GOT3 (cell line): ENCODE measurements around the gene DERL3.

Experiments
- DNase-seq: peaks from one replicate; lab custom pipeline; 2025; ENCODE audit warnings: mixed read lengths; lab: John Stamatoyannopoulos, UW

The DERL3 gene

DNA sequence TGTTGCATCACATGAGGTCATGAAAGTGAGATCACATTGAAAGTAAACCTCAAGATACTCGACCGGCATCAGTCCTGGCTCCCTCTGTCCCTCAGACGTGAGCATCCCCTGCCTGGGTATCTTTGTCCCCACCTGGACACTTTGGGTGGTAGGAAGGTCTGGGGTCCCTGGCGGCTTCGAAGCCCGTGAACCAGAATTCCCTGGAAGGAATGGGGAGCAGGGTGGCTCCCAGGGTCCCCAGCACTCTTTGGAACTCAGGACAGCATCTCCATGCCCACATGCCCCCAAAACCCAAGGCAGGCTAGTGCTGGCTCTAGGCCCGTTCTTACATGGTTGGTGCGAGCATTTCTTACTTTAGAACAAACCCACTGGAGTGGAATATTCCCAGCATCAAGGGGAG lies 7.5 kb downstream of the DERL3 start:
- DNase-seq = no peak

DNA sequence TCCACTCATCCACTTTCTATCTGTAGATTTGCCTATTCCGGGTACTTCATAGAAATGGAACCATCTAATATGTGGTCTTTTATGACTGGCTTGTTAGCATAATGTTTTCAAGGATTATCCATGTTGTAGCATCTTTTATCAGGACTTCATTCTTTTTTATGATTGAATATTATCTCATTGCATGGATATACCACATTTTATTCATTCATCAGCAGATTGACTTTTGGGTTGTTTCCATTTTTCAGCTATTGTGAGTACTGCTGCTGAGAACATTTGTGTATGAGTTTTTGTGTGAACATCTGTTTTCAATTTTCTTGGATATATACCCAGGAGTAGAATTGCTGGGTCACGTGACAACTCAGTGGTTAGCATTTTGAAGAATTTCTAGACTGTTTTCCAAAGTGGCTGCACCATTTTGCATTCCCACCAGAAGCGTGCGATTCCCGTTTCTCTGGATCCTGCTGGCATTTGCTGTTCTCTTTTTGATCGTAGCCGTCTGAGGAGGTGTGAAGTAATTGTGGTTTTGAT lies 8.9 kb downstream of the DERL3 start:
- DNase-seq = no peak

DNA sequence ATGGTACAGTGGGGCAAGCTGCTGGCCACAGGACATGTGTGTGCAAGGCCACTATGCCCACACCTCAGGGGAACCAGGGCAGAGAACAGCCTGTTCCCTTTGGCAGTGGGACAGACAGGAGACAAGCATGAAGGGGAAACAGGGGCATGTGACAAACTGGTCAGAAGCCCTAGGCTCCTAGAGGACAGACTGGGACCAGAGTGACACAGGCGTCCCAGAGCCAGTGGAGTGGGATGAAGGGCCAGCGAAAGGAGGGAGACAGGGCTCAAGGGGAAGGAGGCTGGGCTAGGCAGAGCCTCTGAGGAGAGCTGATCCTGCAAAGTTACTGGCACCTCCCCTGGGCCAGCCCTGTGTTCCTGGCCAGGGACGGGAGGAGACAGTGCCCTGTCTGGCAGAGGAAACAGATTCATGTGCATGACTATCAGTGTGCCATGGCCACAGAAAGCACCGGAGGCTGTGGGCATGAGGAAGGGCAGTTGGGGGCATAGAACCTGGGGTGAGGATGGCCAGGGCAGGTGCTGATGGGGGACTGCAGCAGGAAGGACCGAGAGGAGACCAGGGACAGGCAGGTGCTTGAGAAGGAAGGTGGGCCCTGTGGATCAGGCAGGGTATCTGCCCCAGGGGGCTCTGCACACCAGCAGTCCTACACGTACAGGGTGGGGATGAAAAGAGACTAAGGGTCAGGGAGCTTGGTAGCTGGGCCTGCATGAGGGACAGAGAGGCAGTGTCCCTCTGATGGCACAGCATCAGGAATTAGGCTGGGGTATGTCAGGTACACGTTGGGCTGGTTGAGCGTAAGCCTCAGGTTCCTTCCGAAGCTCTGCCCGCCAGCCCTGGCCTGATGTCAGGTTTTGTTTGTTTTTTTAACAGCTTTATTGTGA lies 9.8 kb downstream of the DERL3 start:
- DNase-seq = no peak

DNA sequence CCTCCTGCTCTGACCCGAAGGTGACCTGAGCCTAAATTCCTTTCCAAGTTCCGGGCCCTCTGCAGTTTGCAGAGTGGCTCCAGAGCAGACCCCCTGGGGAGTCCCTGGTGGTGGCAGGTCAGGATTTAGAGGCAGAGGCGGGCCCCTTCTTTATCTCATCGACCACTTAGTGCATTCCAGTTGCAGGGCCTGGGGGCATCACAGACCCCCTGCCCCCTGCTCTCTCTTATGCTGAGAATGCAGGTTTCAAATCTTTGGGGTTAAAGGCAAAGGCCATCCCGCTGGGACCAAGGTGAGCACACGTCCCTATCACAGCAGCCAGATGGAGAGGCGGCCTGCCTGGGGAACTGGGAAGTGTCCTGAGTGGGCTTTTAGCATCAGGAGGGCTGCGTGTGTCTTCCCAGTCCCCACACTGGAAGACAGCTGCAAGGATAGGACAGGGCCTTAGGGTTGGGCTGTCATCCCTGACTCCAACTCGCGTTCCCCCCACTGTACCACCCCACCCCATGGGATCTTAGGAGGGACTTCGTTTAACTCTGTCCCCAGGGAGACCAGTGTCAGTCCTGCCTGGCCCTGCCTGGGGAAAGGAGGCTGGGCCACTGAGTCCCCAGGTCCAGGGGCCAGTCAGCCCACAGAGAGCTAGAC lies 11.3 kb downstream of the DERL3 start:
- no peak for DNase-seq

DNA sequence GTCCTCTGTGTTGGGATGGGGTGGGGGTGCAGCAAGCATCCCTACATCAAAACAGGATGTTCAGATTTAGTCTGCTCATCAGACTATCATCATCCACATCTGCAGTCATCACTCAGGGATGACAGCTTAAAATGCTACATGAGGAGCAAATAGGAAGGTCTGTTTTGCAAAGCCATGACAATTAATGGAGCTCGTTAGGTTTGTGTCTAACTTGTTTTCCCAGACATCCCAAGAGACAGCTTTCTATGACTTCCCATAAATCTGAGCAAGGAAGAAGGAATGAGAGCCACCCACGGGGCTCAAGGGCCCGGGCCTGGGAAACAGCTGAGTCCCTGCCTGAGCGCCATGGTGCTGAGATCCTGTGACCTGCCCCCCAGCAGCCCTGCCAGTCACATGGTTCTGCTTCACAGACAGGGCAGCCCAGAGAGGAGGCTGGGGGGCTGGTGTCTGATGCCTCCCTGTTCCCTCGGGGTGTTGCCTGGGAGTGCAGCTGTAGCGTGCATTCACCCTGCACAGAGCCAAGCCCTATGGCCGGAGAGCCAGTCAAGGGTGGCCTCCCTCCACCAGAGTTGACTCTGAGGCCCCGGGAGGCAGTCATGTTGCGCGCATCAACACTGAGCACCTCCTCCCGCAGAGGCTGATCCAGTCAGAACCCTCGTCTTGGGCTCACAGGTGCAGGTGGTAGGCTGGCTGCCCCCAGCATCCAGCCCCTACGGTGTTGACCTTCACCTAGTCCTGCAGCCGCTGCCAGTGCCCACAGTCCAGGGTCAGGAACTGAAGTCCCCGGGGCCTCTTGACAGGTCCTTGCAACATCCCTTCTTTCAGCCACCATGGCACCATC lies 12.1 kb downstream of the DERL3 start:
- DNase-seq = no peak

DNA sequence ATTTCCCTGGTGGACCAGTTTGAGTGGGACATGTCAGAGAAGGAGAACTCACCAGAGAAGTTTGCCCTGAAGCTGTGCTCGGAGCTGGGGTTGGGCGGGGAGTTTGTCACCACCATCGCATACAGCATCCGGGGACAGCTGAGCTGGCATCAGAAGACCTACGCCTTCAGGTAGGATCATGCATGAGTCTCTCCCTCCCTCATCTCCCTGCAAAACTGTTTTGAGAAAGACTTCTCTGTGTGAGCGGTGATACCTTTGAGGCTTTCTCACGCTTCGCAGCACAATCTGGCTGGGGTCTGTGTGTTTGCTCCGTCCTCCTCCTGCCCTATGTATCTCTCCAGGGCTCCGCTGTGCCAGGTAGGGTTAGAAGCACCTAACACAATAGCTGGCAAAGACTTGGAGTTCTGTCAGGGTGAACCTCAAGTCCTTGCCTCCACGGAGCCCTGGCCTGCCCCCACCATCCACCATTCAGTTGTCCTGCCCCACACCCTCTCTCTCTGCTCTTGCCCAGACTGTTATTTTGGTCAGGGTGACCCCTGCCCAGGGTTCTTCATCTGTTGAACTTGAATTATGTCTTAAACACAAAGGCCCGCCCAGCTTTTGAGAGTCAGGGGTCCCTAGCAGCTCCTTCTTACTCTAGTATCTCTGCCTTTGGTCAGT lies 13.4 kb downstream of the DERL3 start:
- no peak for DNase-seq

DNA sequence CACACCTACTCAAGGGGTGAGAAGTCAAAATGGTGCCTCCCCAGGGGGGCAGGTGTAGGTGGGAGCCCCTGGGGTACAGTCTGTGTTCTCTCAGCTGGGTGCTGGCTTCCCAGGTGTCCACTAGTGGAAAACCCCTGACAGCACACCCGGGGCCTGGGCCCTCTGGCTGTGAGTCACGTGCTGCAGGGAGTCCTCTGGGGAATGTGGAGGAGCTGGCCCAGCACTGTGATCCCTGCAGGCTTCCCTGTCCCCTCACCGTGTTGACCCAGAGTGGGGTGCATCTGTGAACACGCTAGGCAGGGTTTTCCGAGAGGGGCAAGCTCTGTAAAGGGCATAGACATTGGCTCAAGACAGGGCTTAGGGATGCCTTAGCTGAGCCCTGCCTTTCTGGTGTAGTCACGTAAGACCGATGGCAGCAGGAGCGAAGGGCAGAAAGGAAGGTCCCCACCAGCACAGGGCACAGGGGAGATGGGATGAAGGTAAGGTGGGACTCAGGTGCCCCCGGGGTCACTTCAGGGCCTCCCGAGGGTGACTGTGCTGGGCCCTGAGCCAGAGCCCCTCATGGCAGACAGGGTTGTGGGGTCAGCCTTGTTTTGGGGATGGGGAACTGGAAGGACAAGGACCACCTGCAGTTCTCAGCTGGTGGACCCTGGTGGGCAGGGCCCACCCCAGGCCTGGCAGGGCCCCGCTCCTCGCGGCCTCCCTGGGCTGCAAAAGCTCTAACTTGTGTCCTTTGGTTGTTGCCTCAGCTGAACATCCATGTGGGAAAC lies 14.1 kb downstream of the DERL3 start:
- no peak for DNase-seq

DNA sequence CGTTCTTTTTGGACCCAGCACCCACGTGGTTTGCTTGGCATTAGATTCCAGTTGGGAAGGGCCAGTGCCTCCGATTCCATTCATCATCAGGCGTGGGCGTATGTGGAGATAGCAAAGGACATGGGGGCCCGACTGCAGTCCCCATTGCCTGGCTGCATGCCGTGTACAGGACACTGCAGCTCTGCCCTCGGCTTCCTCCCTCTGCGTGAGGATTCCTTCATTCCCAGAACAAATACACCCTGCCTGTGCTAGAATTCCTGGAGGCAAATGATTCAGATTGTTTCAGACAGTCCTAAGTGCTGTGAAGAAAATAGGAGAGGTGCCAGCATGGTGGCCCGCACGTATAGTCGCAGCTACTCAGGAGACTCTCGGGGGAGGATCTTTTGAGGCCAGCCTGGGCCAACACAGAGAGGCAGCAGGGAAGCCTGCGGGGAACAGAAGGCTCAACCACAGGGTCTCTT lies 15.4 kb downstream of the DERL3 start:
- no peak for DNase-seq

DNA sequence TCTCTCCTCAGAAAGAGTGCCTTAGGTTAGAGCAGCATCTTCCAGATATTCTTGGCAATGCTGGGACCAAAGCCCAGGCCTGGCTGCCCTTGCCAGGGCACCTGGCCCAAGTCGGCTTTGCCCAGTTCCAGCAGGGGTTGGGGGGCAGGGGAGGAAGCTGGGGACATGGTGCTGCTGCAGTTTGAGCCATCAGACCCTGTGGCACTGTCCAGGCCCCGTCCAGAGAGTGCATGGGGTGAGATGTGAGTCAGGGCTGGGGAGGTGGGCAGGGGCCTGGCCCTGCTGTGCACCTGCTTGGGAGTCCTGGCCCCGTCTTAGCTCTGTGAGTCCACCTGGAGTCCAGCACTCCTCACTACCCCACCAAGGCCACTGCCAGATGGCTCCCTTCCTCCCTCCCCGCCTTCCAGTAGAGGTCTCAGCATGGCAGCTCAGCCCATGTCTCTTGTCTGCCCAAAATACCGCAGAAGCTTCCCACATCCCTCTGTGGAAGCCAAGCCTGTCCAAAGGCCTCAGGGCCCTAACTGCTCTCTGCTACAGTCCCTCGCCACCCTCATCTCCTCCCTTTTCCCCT lies 16.6 kb downstream of the DERL3 start:
- no peak for DNase-seq

DNA sequence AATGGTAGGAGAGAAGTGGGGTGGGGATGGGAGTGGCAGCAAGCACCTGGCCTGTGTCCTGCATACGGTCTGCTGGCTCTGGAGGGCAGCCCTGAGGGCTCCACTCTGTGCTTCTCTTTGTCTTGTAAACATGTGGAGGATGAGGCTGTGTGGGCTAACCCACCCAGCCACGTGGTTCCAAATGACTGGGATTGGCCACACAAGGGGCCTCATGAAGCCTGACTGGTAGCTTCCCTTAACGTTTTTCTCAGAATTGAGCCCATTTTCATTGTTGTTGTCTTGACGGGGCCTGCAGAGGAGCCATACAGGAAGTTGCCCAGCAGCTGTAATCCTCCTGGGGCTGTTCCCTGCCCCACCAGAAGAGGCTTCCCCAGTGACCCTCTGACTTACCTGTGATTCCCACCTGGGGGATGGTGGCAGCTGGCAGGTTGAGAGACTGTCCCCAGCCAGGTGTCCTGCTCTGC lies 18.0 kb downstream of the DERL3 start:
- DNase-seq = no peak

DNA sequence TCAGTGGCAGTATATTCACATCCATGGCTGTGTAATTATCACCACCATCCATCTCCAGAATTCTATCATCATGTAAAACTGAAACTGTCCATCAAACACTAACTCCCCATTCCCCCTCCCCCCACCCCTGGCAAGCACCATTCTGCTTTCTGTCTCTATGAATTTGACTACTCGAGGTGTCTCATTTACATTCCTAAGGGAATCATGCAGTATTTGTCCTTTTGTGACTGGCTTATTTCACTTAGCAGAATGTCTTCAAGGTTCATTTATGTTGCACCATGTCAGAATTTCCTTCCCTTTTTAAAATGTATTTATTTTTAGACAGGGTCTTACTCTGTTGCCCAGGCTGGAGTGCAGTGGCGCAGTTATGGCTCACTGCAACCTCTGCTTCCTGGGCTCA lies 20.3 kb downstream of the DERL3 start:
- DNase-seq = no peak

DNA sequence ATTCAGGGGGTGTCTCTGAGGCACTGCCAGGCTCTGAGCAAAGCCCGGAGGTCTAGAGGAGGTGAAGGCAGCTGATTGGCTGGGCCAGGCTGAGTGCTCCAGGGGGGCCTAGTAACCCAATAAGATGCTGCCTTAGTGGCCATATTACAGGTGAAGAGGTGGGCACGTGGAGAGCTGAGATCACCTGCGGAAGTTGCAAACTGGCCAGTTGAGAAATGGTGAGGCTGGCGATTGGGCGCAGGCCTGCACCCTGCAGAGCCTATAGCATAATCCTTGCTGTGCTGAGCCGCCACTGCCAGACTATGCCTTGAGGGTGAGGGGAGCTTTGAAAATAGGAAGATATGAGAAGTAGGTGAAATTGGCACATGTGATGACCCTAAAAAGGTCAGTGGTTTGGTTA lies 21.7 kb downstream of the DERL3 start:
- no peak for DNase-seq

DNA sequence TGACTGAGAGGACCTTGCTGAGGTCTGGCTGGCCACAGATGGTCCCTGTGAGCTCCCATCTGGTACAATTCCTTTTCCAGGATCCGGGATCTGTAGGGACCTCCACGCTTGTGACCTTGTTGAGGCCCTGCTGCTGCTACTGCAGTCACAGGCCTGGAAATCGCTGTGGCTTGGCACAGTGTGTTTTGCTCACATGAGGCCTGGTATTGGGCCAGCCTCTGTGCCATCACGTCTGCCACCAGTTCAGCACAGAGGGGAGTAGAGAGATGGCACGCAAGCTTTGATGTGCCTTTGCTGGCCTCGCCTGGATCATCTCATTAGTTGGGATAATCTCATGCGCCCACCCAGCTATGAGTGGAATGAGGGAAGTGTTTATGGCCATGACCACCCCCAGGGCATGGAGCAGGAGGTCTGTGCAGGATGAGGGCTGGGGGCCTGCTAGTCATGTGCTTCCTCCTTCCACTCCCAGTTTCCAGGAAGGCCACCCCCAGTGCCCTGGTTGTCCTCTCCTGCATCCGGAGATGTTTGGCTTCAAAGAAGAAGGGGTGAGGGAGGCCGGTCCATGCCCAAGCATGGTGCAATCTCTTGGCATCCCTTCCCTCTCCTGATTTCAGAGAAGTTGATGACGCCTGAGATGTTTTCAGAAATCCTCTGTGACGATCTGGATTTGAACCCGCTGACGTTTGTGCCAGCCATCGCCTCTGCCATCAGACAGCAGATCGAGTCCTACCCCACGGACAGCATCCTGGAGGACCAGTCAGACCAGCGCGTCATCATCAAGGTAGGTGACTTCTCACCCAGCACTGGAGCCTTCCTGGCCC lies 22.4 kb downstream of the DERL3 start:
- DNase-seq = no peak

DNA sequence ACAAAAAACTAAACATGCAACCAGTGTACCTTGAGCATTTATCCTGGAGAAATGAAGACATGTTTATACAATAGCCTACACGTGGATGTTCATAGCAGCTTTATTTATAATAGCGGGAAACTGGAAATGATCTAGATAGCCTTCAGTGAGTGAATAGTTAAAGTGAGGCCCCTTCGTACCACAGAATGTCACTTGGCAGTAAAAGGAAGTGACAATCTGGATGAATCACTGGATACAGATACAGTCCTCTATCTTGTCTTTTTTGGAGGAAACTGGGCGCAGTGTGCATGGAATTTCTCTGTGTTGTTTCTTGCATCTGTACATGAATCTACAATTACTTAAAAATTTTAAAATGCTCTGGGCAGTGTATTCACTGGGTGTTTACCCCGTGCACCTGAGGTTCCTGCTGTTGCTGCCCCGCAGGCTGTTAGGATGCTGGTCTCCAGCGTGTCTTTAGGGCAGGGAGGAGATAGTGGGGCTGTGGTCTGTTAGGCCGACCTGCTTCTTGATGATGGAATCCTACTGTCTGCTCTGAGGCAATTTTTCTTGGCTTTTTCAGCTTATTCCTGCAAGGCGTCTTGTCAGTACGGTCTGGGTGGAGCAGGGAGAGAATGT lies 23.2 kb downstream of the DERL3 start:
- DNase-seq = no peak

DNA sequence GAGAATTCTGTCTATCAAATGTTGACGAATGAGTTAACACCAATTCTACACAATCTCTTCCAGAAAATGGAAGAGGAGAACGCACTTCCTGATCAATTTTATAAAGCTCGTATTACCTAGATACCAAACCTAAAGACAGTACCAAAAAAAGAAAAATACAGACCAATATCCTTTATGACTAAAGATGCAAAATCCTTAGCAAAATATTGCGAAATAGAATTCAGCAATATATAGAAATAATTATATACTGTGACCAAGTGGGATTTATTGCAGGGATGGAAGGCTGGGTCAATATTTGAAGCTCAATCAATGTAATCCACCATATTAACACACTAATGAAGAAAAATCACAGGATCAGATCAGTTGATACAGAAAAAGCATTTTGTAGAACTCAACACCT lies 26.4 kb downstream of the DERL3 start:
- no peak for DNase-seq

DNA sequence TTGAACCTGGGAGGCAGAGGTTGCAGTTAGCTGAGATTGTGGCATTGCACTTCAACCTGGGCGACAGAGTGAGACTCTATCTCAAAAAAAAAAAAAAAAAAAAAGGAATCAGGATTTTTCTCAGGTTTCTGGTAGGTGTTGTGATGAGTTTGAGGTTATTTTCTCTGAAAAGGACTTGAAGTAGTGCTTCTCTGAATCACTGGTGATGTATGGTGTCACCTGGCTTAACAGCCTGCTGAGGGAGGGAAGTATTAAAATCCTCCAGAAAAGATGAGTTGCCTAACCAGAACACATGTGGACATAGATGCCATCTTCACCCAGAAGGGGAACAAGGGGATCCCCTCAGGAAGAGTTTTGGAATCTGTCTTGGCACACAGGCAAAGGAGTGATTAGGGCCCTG lies 32.0 kb downstream of the DERL3 start:
- DNase-seq = no peak

DNA sequence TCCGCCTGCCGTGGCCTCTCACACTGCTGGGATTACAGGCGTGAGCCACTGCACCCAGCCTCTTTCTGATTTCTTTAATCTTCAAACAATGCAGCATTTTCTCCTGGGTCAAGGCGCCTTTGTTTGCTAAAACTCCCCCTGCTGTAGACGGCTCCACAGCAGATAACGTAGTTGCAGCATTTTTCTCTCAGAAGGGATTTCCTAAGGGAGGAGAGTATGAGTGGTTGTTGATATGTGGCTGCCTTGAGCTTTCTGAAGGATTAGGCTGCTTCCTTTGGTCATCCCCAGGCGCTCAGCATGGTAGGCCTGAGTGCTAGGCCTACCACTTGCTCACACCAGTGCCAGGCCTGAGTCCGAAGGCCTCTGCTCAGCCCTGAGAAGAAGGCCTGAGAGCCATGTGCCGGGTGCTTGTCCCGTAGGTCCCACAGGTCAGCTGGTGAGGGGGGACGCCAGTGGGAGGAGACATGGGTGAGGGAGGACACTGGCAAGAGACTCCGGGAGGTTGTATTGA lies 34.0 kb downstream of the DERL3 start:
- DNase-seq = no peak

DNA sequence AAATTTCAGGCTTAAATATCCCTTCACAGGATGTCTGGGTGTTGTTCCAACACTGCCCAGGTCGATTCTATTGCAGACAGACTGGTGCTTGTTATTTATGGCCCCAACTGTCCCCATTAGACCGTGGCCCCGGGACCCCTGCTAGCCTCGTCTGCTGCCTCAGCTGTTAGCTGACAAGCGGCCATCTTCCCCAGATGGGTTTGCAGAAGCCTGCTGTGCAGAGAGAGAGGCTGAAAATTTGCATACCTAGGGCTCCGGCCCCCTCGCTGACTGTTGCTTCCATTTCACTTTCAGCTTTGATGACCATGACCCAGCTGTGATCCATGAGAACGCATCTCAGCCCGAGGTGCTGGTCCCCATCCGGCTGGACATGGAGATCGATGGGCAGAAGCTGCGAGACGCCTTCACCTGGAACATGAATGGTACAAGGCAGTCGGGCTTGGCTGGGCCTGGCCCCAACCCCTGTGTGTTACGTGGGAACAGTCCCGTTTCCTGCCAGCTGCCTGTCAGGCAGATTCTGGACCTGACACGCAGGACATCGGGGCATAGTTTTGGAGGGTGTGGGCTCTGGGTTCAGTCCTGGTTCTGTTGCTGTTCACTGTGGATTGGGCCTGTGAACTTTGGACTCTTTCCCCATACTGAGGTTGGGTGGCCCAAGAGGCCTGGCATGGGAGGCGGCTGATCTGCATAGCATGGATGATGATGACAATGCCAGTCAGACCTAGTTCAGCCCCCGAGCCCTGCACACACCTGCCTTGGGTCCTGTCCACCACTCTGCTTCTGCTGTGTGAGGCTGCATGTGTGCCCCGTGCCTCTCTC lies 35.6 kb downstream of the DERL3 start:
- DNase-seq = no peak
